K562 (cell line): ENCODE measurements around the gene MAML3. TPM values are rescaled to one million over a fixed set of nuclear protein-coding genes. Genes with fewer than 3 reads are reported as not detected.
A peak's percentile ranks its signal among the peaks of the same experiment; 100 is the strongest.

Experiments
- DACH1 ChIP-seq: fragments of 450-650 bp; IDR thresholded peaks from 2 replicates; pipeline ENCODE4 v1.6.1; 2018; ENCODE audit not compliant: partially characterized antibody
- EP400 ChIP-seq: fragments of 450-650 bp; IDR thresholded peaks from 2 replicates; pipeline ENCODE4 v1.6.1; 2017; ENCODE audit warnings: antibody characterized with exemption, mild to moderate bottlenecking, moderate library complexity
- ETS1 ChIP-seq: conservative IDR thresholded peaks from 2 replicates; pipeline ENCODE4 v1.6.1; 2011; ENCODE audit warnings: low read depth, mild to moderate bottlenecking, low read length; ENCODE audit not compliant: control insufficient read depth
- ETV6 ChIP-seq, 3 experiments: fragments of 150-350 bp in 1 of 3; sonication (generic) in 1 of 3; formaldehyde crosslinking in 1 of 3; IDR thresholded peaks; 2 replicates each; pipeline versions ENCODE4 v1.6.1 to v1.8.0; 2014 to 2022; ENCODE audit warnings: borderline replicate concordance in 2 of 3, low read depth in 2 of 3, antibody characterized with exemption in 1 of 3, low read length in 1 of 3, mild to moderate bottlenecking in 1 of 3, missing genetic modification reagents in 1 of 3
- EZH2 ChIP-seq: IDR thresholded peaks from 2 replicates; pipeline ENCODE4 v1.6.1; 2012; ENCODE audit warnings: low read depth, mild to moderate bottlenecking, inconsistent platforms, low read length, borderline replicate concordance
- HMGN3 ChIP-seq: IDR thresholded peaks from 2 replicates; pipeline ENCODE4 v1.6.1; 2011; ENCODE audit warnings: borderline replicate concordance, low read depth, mild to moderate bottlenecking, mixed read lengths, low read length; ENCODE audit not compliant: insufficient read length; ENCODE audit errors: extremely low read depth
- IFI16 ChIP-seq: fragments of 250-450 bp; sonication (Bioruptor Pico); IDR thresholded peaks from 2 replicates; pipeline ENCODE4 v2.1.2; 2022; ENCODE audit warnings: mild to moderate bottlenecking, inconsistent platforms
- MLLT1 ChIP-seq, 2 experiments: fragments of 450-650 bp; IDR thresholded peaks; 2 replicates each; pipeline ENCODE4 v1.6.1; 2016
- NR1H2 ChIP-seq: sonication (generic); formaldehyde crosslinking; IDR thresholded peaks from 2 replicates; pipeline ENCODE4 v1.4.0; 2020; ENCODE audit warnings: mild to moderate bottlenecking, missing genetic modification reagents
- PATZ1 ChIP-seq: fragments of 250-450 bp; sonication (Bioruptor Pico); IDR thresholded peaks from 2 replicates; pipeline ENCODE4 v1.5.0; 2020; ENCODE audit warnings: mild to moderate bottlenecking, borderline replicate concordance
- ZBTB34 ChIP-seq: fragments of 250-450 bp; sonication (Bioruptor Pico); IDR thresholded peaks from 2 replicates; pipeline ENCODE4 v1.8.0; 2021; ENCODE audit warnings: mild to moderate bottlenecking, moderate library complexity
- ZBTB5 ChIP-seq: fragments of 450-650 bp; IDR thresholded peaks from 2 replicates; pipeline ENCODE4 v1.6.1; 2017; ENCODE audit warnings: antibody characterized with exemption
- ZFX ChIP-seq: sonication (generic); formaldehyde crosslinking; IDR thresholded peaks from 2 replicates; pipeline ENCODE4 v1.8.0; 2022; ENCODE audit warnings: mild to moderate bottlenecking, missing genetic modification reagents, moderate library complexity
- ZNF444 ChIP-seq: fragments of 250-450 bp; sonication (Bioruptor Pico); IDR thresholded peaks from 2 replicates; pipeline ENCODE4 v1.4.0; 2020; ENCODE audit warnings: mild to moderate bottlenecking, moderate library complexity
- ZNF586 ChIP-seq: fragments of 450-650 bp; formaldehyde crosslinking; conservative IDR thresholded peaks from 2 replicates; pipeline ENCODE4 v1.4.0; 2020; ENCODE audit warnings: mild to moderate bottlenecking, moderate library complexity
- ZNF589 ChIP-seq: fragments of 200-800 bp; sonication (Bioruptor generic); IDR thresholded peaks from 2 replicates; pipeline ENCODE4 v1.6.1; 2016; ENCODE audit warnings: low read depth, missing genetic modification characterization, missing compliant biosample characterization
- ZNF644 ChIP-seq: fragments of 200-800 bp; sonication (Bioruptor generic); IDR thresholded peaks from 2 replicates; pipeline ENCODE4 v1.6.1; 2016; ENCODE audit warnings: low read depth, missing genetic modification characterization, missing compliant biosample characterization
- ZNF696 ChIP-seq: fragments of 250-450 bp; sonication (Bioruptor Pico); conservative IDR thresholded peaks from 2 replicates; pipeline ENCODE4 v1.4.0; 2020; ENCODE audit warnings: mild to moderate bottlenecking, moderate library complexity
- polyA plus RNA-seq, 8 experiments: library from polyadenylated mRNA; depleted of rRNA in 4 of 8; stranded (reverse) in 5 of 8; unstranded in 3 of 8; fragments of >200 nt; fragmentation: Nextera tagmentation in 2 of 8; fragmentation: Illumina TruSeq in 1 of 8; extraction: Ambion mirVana in 2 of 8; extraction: Trizol in 1 of 8; gene quantifications; 2 replicates each; pipeline versions ENCODE4 v1.2.1 to v1.2.3, GENCODE V29; 2011 to 2014; ENCODE audit warnings: inconsistent platforms in 1 of 8, missing spikeins in 1 of 8
- total RNA-seq, 7 experiments: library from RNA; depleted of rRNA in 6 of 7; stranded (reverse); fragments of >200 nt in 6 of 7; fragmentation: Illumina TruSeq in 2 of 7; extraction: Trizol in 2 of 7; gene quantifications; 2 replicates each; pipeline versions ENCODE4 v1.2.1 to v1.2.3, GENCODE V29; 2011 to 2021; ENCODE audit warnings: low replicate concordance in 1 of 7

The MAML3 gene
- total and polyA plus RNA-seq, 9 of the 15 experiments (the other 6 are each of a cell fraction or from before 2014, with no cell fraction given): 0.01 to 0.55 (median 0.25) TPM

GRCh38 chr4:140150886-140151698 lies 2.9 kb downstream of the MAML3 start (continued):
- TF ChIP-seq ETS1: 0 out of 2 replicates have a peak, but pooled peaks have one; percentile 37
- TF ChIP-seq ZNF644 (tag): no peak
- TF ChIP-seq ZNF589 (CRISPR knock-in tag): no peak
- TF ChIP-seq DACH1: no peak
- TF ChIP-seq ZFX: peak; percentile 47
- TF ChIP-seq ZBTB34 (CRISPR knock-in tag): no peak
- no peak for TF ChIP-seq ZBTB5
- TF ChIP-seq NR1H2 (CRISPR knock-in tag): no peak
- TF ChIP-seq MLLT1 (IDR thresholded peaks at IDR 0.05): no peak
- no peak for TF ChIP-seq IFI16 (CRISPR knock-in tag)
- peak; percentile 40; the same call in 1 of the 2 replicates for TF ChIP-seq EP400
- TF ChIP-seq ZNF444 (CRISPR knock-in tag): no peak
- no peak for TF ChIP-seq PATZ1 (CRISPR knock-in tag)
- TF ChIP-seq ETV6 (IDR thresholded peaks at IDR 0.05; ENCODE audit: borderline replicate concordance in 1 of 2, low read depth in 2 of 2, low read length in 1 of 2): peak in 1 of 2 experiments; percentile 19; a peak in 2 of 4 replicates
- TF ChIP-seq ETV6 (CRISPR knock-in tag; IDR thresholded peaks at IDR 0.05; ENCODE audit: borderline replicate concordance): no peak
- peak; percentile 37 for TF ChIP-seq HMGN3
- no peak for TF ChIP-seq EZH2
- TF ChIP-seq ZNF696 (CRISPR knock-in tag): no peak
- TF ChIP-seq ZNF586 (CRISPR knock-in tag): no peak
